Smooth muscle cell of the brain vasculature (primary cell): ENCODE data around the gene DCST2.
A peak's percentile ranks its signal among the peaks of the same experiment; 100 is the strongest.

ENCODE experiments used
- DNase-seq: peaks from one replicate; pipeline ENCODE4 v3.0.0-alpha.2; 2012; ENCODE audit warnings: low read depth, low spot score

Gene DCST2

DNA sequence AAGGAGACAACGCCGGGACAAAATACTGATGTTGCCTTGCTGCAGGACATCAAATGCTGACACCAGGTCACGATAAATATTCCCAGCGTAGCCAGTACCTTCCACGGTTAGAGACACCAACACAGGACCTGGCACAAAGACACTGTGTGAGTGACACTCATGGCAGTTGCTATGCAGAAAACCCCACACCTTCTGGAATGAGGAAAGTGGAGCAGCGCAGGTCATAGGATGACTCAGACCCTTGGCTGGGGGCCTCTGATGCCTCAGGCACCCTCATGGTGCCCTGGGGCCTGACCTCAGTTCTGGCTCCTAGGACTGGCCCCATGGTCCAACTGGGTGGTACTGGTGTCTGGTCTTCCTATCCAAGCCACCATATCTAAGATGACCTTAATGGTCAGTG, 7.0 kb downstream of the DCST2 start:
- DNase-seq, result no peak

DNA sequence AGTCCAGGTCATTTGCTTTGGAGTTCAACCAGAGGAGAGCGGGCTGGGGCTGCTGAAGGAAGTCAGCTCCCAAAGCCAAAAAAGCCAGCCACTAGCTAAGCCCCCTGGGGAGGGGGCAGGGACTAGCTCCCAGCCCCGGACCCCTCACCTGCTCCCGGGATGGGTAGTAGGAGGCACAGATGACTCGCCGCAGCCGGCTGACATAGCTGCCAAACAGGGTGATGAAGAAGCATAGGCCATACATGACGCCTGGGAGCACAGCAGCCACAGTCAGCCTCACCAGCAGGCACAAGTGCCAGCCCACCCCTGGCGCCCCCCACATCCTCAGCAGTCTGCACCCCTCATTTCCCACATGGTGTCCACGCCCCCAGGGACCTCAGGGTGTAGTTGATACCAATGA, 7.4 kb downstream of the DCST2 start:
- no peak for DNase-seq

DNA sequence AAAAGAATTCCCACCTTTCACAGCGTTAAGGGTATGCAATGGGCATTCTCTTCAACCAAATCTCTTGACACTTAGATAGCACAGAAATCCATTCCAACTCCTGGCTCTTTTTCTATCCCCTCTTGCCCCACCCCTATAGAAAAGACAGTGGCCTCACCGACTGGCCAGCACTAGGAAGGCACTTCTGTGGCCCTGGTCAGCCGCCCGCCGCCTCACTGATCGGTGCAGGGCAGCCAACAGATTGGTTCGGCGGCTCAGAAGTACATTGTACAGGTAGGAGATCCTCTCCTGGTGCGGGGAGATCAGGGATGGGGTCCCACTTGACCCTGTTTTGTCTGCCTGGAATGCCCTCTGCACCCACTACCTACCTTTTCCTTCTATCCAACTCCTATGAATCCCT, 9.3 kb downstream of the DCST2 start:
- no peak for DNase-seq

DNA sequence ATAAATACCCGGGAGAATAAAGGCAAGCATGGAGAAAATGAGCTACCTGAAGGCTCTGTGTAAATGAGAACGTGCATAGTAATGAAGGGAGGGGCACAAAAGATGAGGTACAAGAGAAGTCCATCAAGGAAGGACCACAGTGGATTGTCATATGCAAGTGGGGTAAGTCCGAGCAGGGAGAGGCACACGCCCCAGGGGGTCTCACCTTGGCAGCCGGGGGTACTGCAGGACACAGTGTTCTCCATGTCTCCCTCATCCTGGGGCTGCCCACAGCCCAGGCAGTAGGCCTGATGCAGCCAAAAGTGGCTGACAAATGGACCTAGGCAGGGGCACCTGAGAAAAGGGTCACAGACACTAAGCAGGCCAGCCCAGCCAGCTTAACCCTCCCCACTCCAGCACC, 10.0 kb downstream of the DCST2 start:
- DNase-seq, result no peak

DNA sequence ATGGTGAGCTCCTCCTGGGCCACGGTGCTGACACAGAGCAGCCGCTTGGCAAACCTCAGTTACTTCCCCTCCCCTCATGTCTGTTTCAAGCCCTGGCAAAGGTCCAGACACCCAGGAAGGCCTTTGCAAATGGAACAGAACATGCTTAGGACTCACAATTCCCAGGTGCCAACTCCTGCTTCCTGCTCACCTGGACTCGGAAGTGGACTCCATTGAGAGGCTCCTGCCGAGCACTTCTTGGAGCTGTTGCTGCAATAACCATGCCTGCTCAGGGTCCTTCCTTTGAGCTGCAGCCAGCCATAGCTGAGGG, 10.7 kb downstream of the DCST2 start:
- no peak for DNase-seq

DNA sequence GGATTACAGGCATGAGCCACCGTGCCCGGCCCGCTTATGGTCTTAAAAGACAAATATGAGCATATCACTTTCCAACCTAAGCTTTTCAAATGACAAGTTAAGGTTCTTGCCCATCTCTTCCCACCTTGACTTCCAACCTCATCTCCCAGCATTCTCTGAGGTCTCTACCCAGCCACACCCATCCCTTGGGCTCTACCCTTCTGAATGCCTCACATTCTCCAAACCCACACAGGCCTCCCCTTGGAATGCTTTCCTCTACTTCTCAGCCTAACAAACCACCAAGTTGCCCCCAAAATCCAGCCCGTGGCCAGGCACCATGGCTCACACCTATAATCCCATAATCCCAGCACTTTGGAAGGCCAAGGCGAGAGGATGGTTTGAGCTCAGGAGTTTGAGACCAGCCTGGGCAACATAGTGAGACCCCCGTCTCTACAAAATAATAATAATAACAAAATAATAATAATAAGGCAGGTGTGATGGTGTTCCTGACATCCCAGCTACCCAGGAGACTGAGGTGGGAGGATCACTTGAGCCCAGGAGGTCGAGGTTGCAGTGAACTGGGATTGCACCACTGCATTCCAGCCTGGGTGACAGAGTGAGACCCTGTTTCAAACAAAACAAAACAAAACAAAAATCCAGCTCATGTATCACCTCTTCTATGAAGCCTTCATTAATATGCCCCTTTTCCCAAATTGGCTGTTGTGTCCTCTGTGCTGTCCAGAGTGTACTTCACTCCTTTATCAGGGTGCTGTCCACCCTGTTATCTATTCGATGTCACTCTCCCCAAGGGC, 11.2 kb downstream of the DCST2 start:
- no peak for DNase-seq

DNA sequence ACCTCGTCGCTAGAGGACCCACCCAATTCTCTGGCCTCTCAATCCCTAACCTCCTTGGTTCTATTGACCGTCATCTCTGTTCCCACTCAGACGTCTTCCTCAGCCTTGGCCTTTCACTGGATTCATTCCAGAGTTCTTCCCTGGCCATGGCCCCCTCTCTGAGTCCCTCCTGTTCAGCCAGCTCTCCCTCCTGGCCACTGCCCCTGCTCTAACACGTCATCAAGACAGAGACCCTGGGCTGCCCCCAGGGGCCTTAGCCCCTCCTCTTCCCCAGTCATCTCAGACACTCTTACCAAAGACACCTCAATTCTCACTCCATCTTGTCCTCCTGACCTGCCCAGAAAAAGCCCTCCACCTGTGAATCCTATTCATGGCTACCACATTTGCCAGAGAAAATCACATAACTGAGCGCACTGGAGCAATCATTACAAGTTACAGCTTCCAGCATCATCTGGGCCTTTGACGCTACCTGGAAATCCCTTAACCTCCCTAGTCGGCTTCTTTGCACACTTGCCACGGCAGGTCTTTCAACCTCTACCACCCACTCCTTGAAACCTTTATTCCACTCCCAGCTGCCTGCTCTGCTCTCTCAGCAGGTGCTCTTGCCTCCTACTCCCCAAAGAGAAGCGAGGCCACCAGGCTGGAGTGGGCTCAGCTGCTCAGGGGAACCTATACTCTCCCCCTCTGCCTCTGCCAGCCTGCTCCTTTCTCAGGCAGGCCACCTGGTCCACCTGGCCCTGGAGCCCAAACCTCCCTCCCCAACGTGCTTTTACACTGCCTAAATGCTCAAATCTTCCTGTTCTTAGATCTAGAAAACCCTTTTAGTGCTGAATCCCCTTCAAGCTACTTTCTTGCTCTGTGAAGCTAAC, 14.0 kb downstream of the DCST2 start:
- DNase-seq, result no peak

DNA sequence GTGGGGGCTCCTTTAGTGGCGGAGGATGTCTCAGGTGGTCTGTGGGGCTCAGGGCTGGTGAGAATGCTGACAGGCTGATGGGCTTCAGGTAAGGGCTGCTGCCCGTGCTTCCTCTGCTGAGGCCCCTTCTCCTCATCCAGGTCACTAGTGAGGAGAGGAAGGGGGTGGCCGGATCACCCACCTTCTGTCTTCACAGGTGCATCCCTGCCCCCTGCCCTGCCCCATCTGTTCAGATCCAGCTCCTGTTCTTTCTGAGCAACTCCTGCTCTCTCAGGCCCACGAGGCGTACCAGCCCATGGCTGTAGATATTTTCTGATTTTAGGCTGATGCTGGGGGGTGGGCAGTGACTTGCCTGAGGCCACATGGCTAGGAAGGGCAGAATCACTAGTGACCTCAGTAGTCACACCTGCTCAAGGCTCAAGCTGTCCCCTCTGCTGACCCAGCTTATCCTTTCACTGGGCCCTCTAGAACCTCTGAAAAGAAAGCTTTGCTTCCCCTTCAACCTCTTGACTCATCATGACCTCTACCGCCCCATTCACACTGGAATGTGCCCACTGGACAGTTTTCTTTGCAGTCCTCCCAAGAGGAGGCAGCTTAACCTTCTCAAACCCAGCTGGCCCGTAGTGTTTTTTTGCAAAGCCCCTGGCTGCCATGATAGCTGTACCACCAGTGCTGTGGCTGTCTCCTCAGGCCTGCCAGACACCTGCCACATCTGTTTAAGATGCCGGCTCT, 14.8 kb downstream of the DCST2 start:
- DNase-seq, result no peak

DNA sequence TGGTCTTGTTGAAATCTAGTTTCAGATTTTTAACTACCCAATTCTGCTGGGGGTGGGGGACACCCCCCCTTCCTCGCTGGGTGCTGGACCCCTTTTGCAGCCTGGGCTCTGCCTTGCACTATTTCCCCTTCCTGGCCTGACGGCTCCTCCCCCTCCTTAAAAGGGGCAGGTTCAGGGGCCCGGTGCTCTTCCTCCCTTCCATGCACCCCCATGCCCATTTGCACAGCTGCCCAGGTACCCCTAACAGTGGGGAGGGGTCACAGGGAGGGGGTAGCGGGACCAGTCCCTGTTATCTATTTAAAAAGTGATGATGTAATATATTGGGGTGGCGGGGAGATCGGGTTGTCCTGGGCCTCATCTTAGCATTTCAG, 15.7 kb downstream of the DCST2 start:
- no peak for DNase-seq

DNA sequence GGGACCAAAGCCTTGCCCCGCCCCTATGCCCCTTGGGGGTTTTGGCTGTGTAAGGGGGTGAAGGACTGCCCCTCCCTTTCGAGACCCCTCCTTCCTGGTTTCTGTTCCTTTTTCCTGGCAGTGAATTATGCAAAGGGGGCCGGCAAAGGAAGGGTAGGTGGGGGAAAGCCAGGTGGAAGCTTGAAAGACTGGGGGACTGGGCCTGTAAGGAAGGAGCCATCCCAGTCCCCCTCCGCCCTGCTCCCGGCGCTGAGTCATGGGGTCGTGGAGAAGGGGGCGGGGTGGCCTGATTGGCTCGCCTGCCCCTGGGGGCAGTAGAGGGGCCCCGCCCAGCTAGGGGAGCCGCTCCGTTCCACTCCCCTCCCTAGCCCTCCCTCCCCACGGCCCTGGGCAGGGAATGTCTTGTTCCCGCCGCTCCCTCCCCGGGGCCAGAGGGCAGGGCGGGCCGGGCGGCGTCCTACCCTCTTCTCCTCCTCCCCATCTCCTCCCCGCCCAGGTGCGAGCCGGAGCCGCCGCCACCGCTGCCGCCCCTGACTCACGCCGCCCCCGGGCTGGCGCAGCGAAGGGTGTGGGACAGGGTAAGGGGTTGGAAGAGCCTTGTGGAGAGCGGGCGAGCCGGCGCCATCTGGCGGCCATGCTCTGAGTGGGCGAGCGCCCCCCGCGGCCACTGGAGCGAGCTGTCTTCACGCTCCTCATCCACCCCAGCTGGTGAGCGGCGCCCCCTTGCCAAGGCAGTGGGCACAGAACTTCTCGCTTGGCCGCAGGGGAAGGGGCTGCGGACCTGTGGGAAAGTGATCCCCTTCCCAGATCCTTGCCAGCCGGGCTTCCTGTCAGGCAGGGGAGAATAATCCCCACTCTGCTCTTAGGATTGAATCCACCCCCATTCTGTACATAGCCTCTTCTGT, 16.3 kb downstream of the DCST2 start:
- peak; percentile 71 for DNase-seq

DNA sequence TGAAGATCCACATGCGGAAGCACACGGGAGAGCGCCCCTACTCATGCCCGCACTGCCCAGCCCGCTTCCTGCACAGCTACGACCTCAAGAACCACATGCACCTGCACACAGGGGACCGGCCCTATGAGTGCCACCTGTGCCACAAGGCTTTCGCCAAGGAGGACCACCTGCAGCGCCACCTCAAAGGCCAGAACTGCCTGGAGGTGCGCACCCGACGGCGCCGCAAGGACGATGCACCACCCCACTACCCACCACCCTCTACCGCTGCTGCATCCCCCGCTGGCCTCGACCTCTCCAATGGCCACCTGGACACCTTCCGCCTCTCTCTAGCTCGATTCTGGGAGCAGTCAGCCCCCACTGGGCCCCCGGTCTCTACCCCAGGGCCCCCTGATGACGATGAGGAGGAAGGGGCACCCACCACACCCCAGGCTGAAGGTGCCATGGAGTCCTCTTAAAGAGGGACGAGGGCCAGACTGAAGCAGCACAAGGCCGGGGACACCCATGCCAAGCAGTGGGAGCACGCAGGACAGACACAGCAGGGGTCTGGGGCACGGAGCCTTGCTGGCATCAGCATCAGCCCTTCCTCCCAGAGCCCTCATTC, 17.2 kb downstream of the DCST2 start:
- DNase-seq, result no peak

DNA sequence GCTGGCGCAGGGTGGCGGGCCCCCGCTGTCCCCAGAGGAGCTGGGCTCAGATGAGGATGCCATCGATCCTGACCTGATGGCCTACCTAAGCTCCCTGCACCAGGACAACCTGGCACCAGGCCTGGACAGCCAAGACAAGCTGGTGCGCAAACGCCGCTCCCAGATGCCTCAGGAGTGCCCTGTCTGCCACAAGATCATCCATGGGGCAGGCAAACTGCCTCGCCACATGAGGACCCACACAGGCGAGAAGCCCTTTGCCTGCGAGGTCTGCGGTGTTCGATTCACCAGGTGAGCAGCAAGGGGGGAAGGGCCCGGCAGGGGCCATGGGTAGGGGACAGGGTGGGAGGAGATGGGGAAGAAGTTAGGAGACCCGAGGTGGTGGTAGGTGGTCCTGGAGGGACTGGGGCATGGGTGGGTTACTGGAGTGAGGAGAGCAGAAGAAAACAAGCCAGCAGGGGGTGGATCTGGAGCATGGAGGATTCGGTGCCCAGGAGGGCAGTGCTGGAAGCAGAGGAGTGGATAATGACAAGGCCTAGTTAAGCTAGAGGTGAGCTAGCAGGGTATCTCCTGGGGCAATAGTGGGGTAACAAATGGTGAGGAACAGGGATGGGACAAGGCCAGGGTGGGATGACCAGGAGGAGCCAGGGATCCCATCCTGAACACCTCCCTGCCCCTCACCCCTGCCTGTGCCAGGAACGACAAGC, 17.9 kb downstream of the DCST2 start:
- DNase-seq, result no peak

DNA sequence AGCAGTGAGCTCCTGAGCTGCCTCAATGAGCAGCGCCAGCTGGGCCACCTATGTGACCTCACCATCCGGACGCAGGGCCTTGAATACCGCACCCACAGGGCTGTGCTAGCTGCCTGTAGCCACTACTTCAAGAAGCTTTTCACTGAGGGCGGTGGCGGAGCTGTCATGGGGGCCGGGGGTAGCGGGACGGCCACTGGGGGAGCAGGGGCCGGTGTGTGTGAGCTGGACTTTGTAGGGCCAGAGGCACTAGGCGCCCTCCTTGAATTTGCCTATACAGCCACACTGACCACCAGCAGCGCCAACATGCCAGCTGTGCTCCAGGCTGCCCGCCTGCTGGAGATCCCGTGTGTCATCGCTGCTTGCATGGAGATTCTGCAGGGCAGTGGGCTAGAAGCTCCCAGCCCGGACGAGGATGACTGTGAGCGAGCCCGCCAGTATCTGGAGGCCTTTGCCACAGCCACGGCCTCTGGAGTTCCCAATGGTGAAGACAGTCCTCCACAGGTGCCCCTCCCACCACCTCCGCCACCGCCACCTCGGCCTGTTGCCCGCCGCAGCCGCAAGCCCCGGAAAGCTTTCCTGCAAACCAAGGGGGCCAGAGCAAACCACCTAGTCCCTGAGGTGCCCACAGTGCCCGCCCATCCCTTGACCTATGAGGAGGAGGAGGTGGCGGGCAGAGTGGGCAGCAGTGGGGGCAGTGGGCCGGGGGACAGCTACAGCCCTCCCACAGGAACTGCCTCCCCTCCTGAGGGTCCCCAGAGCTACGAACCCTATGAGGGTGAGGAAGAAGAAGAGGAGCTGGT, 18.7 kb downstream of the DCST2 start:
- DNase-seq, result no peak

DNA sequence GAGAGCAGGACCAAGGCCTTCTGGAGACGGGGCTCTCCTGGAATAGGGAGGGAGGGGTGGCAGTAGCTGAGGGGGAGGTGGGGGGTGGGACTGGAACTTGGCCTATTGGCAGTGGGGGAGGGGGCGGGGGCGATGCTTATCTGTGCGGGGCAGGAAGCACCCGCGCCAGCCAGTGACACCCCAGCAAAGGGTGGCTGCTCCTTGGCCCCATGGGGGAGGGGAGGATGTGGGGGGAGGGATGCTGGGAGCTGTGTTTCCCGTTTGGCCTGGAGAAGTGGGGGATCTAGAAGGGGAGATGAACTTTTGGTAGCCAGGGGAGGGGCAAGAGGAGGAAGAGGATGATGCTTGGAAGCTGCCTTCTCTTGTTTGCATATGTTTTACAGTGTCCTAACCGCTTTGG, 19.9 kb downstream of the DCST2 start:
- no peak for DNase-seq

DNA sequence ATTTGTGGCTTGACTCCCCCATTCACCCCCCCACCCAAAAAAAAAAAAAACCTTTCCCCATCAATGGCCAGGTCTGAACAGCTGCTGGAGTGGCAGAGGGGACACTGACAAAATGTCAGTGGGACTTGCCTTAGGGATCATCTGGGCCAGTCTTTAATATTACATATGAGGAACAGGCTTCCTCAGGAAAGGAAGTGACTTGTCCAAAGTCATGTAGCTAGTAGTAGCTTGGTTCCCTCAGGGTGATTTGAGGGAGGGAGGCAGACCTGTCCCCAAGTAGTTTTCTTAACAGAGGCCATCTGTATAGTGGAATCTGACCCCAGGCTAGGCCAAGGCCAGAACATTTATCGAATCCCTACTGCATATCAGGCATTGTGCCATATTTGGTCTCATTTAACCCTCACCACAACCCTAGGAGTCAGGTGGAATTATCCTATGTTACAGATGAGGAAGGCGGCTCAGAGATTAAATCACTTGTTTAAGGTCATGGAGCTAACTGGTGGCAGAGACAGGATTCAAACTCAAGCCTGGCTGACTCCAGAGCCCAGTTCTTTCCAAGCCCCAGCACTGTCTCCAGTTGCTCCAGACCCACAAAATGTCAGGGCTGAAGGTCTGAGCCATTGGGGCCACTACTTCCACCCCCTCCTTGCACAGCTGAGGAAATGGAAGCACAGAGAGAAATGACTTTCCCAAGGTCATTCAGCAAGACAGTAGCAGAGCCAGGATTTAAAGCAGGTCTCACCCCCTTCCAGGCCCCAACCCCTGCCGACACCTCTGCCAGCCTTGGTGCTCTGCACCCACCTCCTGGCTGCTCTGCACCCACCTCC, 20.6 kb downstream of the DCST2 start:
- no peak for DNase-seq

DNA sequence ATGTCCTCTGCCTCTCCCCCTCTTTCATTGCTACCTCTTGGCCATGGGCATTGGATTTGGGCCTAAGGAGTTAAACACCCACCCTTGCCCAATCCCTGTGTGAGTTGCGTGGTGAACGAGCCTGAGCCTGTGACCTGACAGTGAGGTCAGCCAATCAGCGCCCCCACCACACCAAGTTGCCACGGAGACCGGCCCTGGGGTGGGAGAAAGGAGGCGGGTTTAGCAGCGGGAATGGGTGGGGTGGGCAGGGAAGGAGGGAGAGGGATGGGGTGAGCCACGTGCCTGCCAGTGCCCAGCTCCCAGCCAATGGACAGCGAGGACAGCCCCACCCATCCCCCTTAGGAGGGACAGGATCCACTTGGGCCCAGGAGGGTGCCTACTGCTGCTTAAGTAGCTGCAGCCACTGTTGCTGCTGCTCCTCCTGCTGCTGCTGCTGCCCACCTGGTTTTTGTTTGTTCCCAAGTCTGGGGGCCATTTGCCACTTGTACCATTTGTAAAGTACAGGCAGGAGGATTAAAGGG, 21.5 kb downstream of the DCST2 start:
- DNase-seq, result no peak

DNA sequence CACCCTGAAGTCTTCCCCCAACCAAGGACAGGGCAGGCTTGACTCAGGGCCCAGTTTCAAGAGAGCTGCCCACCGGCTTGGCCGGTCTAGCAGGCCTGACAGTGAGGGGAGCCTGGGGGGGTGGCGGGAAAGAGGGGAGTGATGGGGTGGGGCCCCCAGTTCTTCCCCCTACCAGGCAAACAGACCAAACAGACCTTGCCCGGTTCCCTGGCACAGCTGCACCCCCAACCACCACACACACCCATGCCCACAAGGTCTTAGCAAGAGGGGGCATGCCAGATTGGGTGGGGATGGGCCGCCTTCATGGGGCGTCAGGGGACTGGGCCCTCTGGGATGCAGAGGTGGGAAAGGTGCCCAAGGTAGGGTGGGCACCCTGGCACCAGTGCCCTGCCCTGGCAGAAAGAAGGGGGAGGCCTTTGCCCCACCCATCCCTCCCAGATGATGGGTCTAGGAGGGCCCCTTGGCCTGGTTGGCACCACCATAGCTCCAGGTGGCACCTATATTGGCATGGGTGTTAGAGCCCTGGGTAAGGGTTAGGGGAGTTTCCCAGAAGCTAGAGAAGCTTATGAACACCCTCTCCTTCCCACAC, 22.1 kb downstream of the DCST2 start:
- no peak for DNase-seq

DNA sequence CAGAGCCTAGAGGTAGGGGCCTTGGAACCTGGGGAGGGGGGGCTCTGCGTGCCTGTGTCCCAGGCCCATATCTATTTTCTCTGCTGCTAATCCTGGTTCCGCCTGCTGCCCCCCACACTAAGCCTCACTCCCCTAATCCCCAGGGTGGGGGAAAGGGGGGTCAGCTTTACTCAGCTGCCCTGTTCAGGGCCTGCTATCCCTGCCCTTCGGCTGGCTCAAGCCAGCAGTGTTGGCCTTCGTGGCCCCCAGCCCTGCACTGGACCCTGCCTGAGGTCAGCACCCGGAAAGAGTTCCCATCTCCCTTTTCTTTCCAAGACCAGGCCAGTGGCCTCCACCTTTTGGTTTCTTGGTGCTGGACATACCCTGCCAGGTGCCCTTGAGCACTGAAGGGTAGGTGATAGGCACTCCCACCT, 22.6 kb downstream of the DCST2 start:
- DNase-seq, result no peak
